ENCODE measurements around the gene HDAC2.
A peak's percentile ranks its signal among the peaks of the same experiment; 100 is the strongest.
"Not testable (repeated sequence)": the region's sequence is repeated elsewhere in the genome, so short reads cannot be mapped to it uniquely, and the experiment has no call there.

The HDAC2 gene

DNA sequence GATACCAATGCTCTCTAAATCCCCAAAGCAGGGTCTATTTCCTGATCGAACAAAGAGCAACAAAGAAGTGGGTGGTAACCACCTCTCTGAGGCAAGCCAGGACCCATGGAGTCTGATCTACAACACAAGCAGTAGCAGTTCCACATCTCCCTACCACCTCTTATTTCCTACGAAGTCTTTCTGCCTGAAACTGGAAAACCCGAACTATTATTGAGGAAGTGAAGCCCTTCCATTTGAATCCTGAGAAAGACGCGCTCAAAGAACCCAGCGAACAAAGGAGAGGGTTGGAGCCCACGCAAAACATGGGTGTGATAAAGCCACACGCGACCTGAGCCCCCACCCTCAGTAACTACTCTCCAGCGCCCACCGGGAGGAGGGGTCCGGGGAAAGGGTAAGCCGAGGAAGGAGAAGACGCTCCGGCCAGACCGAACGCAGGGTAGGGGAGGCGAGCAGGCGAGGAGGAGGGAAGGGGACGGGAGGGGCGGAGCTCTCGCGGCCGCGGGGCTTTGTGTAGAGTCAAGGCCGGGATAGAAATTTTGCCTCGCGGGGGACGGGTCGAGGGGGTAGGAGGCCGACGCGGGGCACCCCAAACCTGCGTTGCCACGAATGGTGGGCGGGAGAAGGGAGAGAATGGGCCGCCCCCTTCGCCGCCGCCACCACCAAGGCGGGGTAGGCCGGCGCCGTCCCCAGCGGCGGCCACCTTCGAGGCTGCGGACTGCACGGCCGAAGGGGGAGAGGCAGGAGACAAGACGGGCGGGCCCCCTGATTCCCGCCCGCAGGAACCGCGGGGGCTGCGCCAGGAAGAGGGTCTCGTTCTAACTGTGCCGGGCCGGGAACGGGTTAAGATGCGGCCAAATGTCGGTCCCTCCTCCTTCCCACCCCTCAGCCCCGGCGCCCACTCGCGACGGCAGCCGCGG, 802 bp downstream of the HDAC2 start:
- FAIRE-seq = no peak

- FAIRE-seq = no peak
These were observed 2.5 kb downstream of the HDAC2 start for GRCh38 chr6:113968472-113968871.

DNA sequence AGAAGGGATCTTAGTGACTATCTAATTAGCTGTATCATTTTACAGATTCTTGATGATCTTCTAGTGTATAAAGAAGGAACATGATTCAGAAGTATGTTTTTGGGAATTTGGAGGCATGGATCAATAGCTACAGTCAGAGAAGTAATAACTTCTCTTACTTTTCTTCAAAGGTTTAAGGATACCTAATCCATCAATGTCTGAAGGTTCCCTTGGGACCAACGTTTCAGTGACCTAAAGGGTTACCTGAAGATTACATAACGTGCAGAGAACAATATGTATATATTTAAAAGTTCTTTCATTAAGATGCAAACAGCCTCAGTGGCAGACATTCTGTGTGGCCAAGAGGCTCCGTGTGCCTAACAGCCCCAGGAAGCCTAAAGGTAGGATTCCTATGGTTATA, 3.2 kb downstream of the HDAC2 start:
- FAIRE-seq = no peak

DNA sequence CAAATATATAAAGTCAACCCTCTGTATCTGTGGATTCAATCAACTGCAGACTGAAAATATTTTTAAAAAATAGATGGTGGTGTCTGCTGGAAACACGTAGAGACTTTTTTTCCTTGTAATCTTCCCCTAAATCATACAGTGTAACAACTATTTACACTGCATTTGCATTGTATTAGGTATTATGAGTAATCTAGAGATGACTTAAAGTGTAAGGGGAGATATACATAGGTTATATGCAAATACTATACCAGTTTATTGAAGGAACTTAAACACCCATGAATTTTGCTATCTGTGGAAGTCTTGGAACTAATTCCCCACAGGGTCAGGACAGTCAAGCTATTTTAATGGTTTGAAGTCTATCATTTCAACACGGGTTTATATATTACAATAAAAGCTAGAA, 10.2 kb downstream of the HDAC2 start:
- no peak for FAIRE-seq

- FAIRE-seq = no peak
These were observed 11.7 kb downstream of the HDAC2 start for GRCh38 chr6:113959235-113959634.

GRCh38 chr6:113954653-113955052, 16.3 kb downstream of the HDAC2 start:
- no peak for FAIRE-seq

DNA sequence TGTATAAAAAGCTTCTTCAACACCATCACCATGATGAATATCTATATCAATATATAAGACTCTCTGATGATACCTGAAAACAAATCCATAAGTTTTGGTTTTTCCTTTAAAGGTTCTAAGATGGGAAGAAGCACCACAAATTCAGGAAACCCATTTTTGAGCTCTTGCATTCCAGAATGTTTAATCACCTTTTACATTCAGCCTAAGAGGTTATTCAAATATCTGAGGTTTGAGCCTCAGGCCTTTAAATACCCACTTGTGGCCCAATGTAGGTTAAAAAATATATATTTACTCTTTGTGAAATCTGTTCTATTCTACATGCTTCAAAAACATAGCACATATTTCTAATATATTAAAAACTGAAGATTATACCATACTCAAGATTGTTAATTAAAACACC, 17.6 kb downstream of the HDAC2 start:
- no peak for FAIRE-seq

- FAIRE-seq = no peak
These were observed 21.4 kb downstream of the HDAC2 start for GRCh38 chr6:113949499-113949898.

DNA sequence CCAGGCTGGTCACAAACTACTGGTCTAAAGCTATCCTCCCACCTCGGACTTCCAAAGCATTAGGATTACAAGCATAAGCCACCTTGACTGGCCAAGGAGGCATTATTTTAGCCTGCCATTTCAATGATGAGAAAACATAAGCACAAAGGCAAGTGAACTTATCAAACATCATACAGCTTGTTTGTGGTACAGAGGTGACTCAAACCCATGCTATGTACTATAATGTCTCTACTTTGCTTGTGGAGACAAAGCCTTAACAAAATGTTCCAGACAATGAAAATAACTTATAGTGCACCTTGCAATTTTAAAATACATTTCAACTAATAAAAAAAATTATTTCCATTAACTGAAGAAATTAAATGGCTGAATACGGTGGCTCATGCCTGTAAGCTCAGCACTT, 26.2 kb downstream of the HDAC2 start:
- no peak for FAIRE-seq

GRCh38 chr6:113939825-113940224, 31.1 kb downstream of the HDAC2 start:
- FAIRE-seq = no peak

DNA sequence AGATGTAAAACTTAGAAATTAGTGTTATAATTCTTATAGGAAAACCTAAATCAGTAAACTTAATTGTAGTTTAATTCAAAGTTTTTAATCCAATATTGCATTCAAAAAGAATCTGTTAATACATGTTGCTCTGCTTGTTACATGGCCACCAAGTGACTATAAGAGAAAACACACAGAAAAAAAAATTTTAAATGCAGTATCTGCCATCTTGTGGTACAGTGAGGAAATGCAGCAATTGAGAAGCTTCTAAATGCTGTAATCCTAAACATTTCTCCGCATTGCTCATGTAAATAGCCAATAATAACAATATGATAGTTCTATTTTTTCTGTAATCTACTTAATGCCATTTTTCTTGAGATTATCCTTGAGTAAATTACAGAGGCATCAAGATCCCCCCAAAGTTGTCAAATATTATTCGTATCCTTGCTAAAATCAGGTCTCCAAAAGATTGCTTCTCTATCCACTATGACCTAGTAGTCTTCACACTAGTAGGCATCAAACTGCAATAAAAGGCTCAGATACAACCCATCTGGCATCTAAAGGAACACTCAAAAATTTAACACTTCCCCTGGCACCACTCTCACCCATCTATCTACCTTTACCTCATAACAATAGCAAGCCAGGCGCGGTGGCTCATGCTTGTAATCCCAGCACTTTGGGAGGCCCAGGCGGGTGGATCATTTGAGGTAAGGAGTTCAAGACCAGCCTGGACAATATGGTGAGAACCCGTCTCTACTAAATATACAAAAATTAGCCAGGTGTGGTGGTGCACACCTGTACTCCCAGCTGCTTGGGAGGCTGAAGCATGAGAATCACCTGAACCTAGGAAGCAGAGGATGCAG, 34.6 kb downstream of the HDAC2 start:
- peak; percentile 57 for FAIRE-seq

DNA sequence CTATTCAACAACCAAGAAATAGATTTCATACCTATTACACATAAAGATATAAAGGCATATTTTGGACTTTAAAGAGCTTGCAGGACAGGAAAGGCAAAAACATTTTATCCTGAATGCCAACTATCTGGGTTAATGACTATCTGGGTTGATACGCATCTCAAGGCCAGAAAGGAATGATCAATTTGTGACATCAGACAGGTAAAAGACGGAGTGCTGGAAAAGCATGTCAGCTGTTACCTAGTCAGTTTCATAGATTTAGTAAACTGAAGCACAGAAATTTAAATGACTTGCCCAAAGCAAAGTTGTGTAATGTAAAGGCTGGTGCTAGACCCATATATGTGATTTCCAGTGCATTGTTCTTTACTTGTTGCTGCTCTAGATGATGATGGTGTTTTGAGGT, 36.8 kb downstream of the HDAC2 start:
- no peak for FAIRE-seq

DNA sequence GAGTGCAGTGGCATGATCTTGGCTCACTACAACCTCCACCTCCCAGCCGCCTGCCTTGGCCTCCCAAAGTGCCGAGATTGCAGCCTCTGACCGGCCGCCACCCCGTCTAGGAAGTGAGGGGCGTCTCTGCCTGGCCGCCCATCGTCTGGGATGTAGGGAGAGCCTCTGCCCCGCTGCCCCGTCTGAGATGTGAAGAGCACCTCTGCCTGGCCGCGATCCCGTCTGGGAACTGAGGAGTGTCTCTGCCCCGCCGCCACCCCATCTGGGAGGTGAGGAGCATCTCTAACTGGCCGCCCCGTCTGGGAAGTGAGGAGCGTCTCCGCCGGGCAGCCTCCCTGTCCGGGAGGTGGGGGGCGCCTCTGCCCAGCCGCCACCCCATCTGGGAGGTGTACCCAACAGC, 39.0 kb downstream of the HDAC2 start:
- FAIRE-seq = not testable (repeated sequence)

GRCh38 chr6:113930183-113930582, 40.8 kb downstream of the HDAC2 start:
- no peak for FAIRE-seq

GRCh38 chr6:113927001-113927400, 43.9 kb downstream of the HDAC2 start:
- FAIRE-seq = no peak

DNA sequence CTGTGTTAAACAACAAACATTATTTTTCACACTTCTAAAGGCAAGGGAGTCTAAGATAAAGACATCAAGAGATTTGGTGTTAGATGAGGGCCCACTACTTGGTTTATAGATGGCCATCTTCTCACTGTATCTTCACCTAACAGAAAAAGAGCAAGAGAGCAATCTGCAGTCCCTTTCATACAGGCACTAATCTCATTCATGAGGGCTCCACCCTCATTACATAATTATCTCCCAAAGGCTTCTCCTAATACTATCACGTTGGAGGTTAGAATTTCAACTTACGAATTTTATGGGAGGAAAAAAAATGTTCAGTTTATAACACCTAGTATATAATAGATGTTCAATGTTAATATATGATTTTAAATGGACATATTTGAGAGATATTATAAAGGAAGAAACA, 45.6 kb downstream of the HDAC2 start:
- FAIRE-seq = no peak

GRCh38 chr6:113924312-113924723, 46.6 kb downstream of the HDAC2 start:
- FAIRE-seq = no peak

GRCh38 chr6:113923526-113923925, 47.4 kb downstream of the HDAC2 start:
- no peak for FAIRE-seq

GRCh38 chr6:113921299-113921904, 49.5 kb downstream of the HDAC2 start:
- FAIRE-seq = no peak

DNA sequence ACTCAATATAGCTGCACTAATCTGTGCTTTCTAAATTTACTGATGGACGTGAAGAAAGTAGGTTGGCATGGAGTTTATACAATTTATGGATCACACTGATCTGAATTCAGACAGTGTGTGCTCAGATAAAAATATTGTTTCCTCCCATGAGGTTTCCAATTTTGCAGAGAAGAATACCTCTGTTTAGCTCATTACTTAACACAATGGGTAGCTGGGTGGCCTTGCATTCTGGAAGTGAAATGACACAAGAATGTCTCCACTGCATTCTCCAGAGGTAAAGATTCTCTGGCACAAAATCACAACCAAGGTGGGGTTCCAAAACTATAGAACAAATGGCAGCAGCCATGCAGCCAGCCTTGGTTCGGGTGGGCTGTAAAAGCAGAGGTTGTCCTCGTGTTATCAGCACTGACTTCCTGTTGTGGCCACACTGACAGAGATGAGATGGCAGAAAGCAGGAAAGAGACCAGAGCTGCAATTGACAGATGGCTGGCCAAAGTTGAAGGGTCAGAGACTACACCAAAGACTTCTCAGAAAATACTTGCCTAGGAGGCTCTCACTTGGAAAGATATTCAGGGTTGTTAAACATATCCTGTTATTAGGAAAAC, 50.2 kb downstream of the HDAC2 start:
- FAIRE-seq = no peak

GRCh38 chr6:113910285-113910684, 60.7 kb downstream of the HDAC2 start:
- FAIRE-seq = not testable (repeated sequence)

GRCh38 chr6:113909224-113909856, 61.6 kb downstream of the HDAC2 start:
- FAIRE-seq = peak; percentile 75
